ENCODE measurements around the gene RAD51B. TPM values are rescaled to one million over a fixed set of nuclear protein-coding genes. Genes with fewer than 3 reads are reported as not detected.

The RAD51B gene
- polyA plus RNA-seq, 3 donors, result 3.6 to 11.6 (median 9.4) TPM

- Mint-ChIP-seq H3K4me3 (no peak overlapping the region), H3K9me3 (peaks cover 0 to 2% (median 0%) of the 10 kb centered on the region in 7 donors), H3K36me3 (peaks cover 0 to 4% of the 10 kb centered on the region in 2 donors), H3K27ac (peak overlapping the region in 2 of 7 donors; percentile 15 to 54), H3K4me1 (peaks cover 27% of the 10 kb centered on the region), H3K27me3 (ENCODE audit: low read depth in 3 of 3) (peaks cover 0 to 3% (median 1%) of the 10 kb centered on the region in 3 donors)
- no peak overlapping the region for H3K27ac ChIP-seq (ENCODE audit: low read depth in 1 of 2, low read length in 2 of 2)
- WGBS (ENCODE audit: insufficient coverage), result 90% methylated on average over 1 of the region's 1 CpG
- H3K9ac ChIP-seq (ENCODE audit: insufficient read depth, low read length, poor library complexity, severe bottlenecking), result no peak overlapping the region
- H3K36me3 ChIP-seq (replicated peaks in 1 of 2; ENCODE audit: control insufficient read depth in 1 of 2, insufficient read depth in 2 of 2, low read length in 2 of 2), result no peaks in the 10 kb centered on the region
- no peak for DNase-seq
- intact Hi-C loops (cut with micrococcal nuclease), result no loop called here
- no peaks in the 10 kb centered on the region for H3K79me2 ChIP-seq (ENCODE audit: insufficient read depth, low read length)
- H2AFZ ChIP-seq (ENCODE audit: insufficient read depth, low read depth, low read length, poor library complexity, severe bottlenecking), result no peak overlapping the region
- no peak overlapping the region for H3K4me3 ChIP-seq (replicated peaks in 1 of 3; ENCODE audit: low read depth in 2 of 3, low read length in 3 of 3)
- no peaks in the 10 kb centered on the region for H3K27me3 ChIP-seq (ENCODE audit: control insufficient read depth in 2 of 2, insufficient read depth in 2 of 2, low read length in 2 of 2)
- no peaks in the 10 kb centered on the region for H4K20me1 ChIP-seq (ENCODE audit: insufficient read depth, low read length)
- H3K4me1 ChIP-seq (ENCODE audit: control insufficient read depth in 1 of 2, insufficient read depth in 2 of 2, low read length in 2 of 2), result peaks cover 11 to 13% of the 10 kb centered on the region in 2 donors
- no peak overlapping the region for H3K4me2 ChIP-seq (replicated peaks; ENCODE audit: extremely low read depth, low read length, poor library complexity, severe bottlenecking)
- no peak for TF ChIP-seq CTCF (IDR thresholded peaks at IDR 0.05)
- H3K9me3 ChIP-seq (replicated peaks in 1 of 2; ENCODE audit: control insufficient read depth in 1 of 2, insufficient read depth in 1 of 2, low read length in 2 of 2), result no peaks in the 10 kb centered on the region
Measured at GRCh38 chr14:68407825-68408224, 588.2 kb downstream of the RAD51B start.

- H3K9me3 Mint-ChIP-seq, result peaks cover 0 to 2% (median 0%) of the 10 kb centered on the region in 7 donors
- intact Hi-C loops (cut with micrococcal nuclease), result no loop called here
- no peaks in the 10 kb centered on the region for H3K36me3 ChIP-seq (replicated peaks in 1 of 2; ENCODE audit: control insufficient read depth in 1 of 2, insufficient read depth in 2 of 2, low read length in 2 of 2)
- TF ChIP-seq CTCF (IDR thresholded peaks at IDR 0.05), result no peak
- H3K27ac ChIP-seq (ENCODE audit: low read depth in 1 of 2, low read length in 2 of 2), result no peak overlapping the region
- no peak overlapping the region for H3K4me3 ChIP-seq (replicated peaks in 1 of 3; ENCODE audit: low read depth in 2 of 3, low read length in 3 of 3)
- no peaks in the 10 kb centered on the region for H3K79me2 ChIP-seq (ENCODE audit: insufficient read depth, low read length)
- H3K9ac ChIP-seq (ENCODE audit: insufficient read depth, low read length, poor library complexity, severe bottlenecking), result no peak overlapping the region
- H3K4me2 ChIP-seq (replicated peaks; ENCODE audit: extremely low read depth, low read length, poor library complexity, severe bottlenecking), result no peak overlapping the region
- H3K9me3 ChIP-seq (replicated peaks in 1 of 2; ENCODE audit: control insufficient read depth in 1 of 2, insufficient read depth in 1 of 2, low read length in 2 of 2), result no peaks in the 10 kb centered on the region
- no peak overlapping the region for H3K4me3 Mint-ChIP-seq
- peaks cover 11 to 13% of the 10 kb centered on the region in 2 donors for H3K4me1 ChIP-seq (ENCODE audit: control insufficient read depth in 1 of 2, insufficient read depth in 2 of 2, low read length in 2 of 2)
- H3K4me1 Mint-ChIP-seq, result peaks cover 27% of the 10 kb centered on the region
- peaks cover 0 to 3% (median 1%) of the 10 kb centered on the region in 3 donors for H3K27me3 Mint-ChIP-seq (ENCODE audit: low read depth in 3 of 3)
- peak in 2 of 3 donors; percentile 30 to 35 for DNase-seq
- H3K36me3 Mint-ChIP-seq, result peaks cover 0 to 4% of the 10 kb centered on the region in 2 donors
- H4K20me1 ChIP-seq (ENCODE audit: insufficient read depth, low read length), result no peaks in the 10 kb centered on the region
- H2AFZ ChIP-seq (ENCODE audit: insufficient read depth, low read depth, low read length, poor library complexity, severe bottlenecking), result no peak overlapping the region
- peak overlapping the region in 5 of 7 donors; percentile 22 to 79 (median 64) for H3K27ac Mint-ChIP-seq
- no CpG with 5 or more reads among the region's 4 CpGs for WGBS (ENCODE audit: insufficient coverage)
- no peaks in the 10 kb centered on the region for H3K27me3 ChIP-seq (ENCODE audit: control insufficient read depth in 2 of 2, insufficient read depth in 2 of 2, low read length in 2 of 2)
Measured at GRCh38 chr14:68408680-68409079, 589.1 kb downstream of the RAD51B start.
